ENCODE measurements around the gene MYO15B.
A peak's percentile ranks its signal among the peaks of the same experiment; 100 is the strongest.

MYO15B gene

GRCh38 chr17:75629157-75629556, 41.6 kb downstream of the MYO15B start:
- H3K4me3 ChIP-seq (replicated peaks; ENCODE audit: low read depth, low read length), result no peak overlapping the region
- DNase-seq (ENCODE audit: extremely low read depth, low read depth), result no peak
- no peak for TF ChIP-seq CTCF (IDR thresholded peaks at IDR 0.05; ENCODE audit: low read depth, low read length, missing control alignments)

GRCh38 chr17:75630071-75630917, 42.7 kb downstream of the MYO15B start:
- DNase-seq (ENCODE audit: extremely low read depth, low read depth), result no peak
- no peak for TF ChIP-seq CTCF (IDR thresholded peaks at IDR 0.05; ENCODE audit: low read depth, low read length, missing control alignments)
- H3K4me3 ChIP-seq (replicated peaks; ENCODE audit: low read depth, low read length), result no peak overlapping the region

GRCh38 chr17:75631353-75631752, 43.8 kb downstream of the MYO15B start:
- no peak for DNase-seq (ENCODE audit: extremely low read depth, low read depth)
- TF ChIP-seq CTCF (IDR thresholded peaks at IDR 0.05; ENCODE audit: low read depth, low read length, missing control alignments), result no peak
- H3K4me3 ChIP-seq (replicated peaks; ENCODE audit: low read depth, low read length), result no peak overlapping the region

GRCh38 chr17:75632428-75632827, 44.8 kb downstream of the MYO15B start:
- no peak overlapping the region for H3K4me3 ChIP-seq (replicated peaks; ENCODE audit: low read depth, low read length)
- DNase-seq (ENCODE audit: extremely low read depth, low read depth), result no peak
- TF ChIP-seq CTCF (IDR thresholded peaks at IDR 0.05; ENCODE audit: low read depth, low read length, missing control alignments), result no peak

- H3K4me3 ChIP-seq (replicated peaks; ENCODE audit: low read depth, low read length), result no peak within 1 kb of the TSS
- peak; percentile 96 for TF ChIP-seq CTCF (IDR thresholded peaks at IDR 0.05; ENCODE audit: low read depth, low read length, missing control alignments)
- peak; percentile 56 for DNase-seq (ENCODE audit: extremely low read depth, low read depth)
Measured at GRCh38 chr17:75632863-75633485, 45.4 kb downstream of the MYO15B start, which contains the start of gene SMIM5. TSS of gene SMIM5 (plus strand) at chr17:75633434. CDS start at chr17:75640202, 6,768 bp downstream.

- H3K4me3 ChIP-seq (replicated peaks; ENCODE audit: low read depth, low read length), result no peak overlapping the region
- peak; percentile 78 for TF ChIP-seq CTCF (IDR thresholded peaks at IDR 0.05; ENCODE audit: low read depth, low read length, missing control alignments)
- peak; percentile 82 for DNase-seq (ENCODE audit: extremely low read depth, low read depth)
Measured at GRCh38 chr17:75633486-75634375, 46.1 kb downstream of the MYO15B start.
